ENCODE data around the gene PRPSAP2. TPM values are rescaled to one million over a fixed set of nuclear protein-coding genes. Genes with fewer than 3 reads are reported as not detected.
"Not testable (repeated sequence)": the region's sequence is repeated elsewhere in the genome, so short reads cannot be mapped to it uniquely, and the experiment has no call there.

PRPSAP2 gene
- polyA plus RNA-seq, 2 donors, result 14.7 to 20.3 TPM

DNA sequence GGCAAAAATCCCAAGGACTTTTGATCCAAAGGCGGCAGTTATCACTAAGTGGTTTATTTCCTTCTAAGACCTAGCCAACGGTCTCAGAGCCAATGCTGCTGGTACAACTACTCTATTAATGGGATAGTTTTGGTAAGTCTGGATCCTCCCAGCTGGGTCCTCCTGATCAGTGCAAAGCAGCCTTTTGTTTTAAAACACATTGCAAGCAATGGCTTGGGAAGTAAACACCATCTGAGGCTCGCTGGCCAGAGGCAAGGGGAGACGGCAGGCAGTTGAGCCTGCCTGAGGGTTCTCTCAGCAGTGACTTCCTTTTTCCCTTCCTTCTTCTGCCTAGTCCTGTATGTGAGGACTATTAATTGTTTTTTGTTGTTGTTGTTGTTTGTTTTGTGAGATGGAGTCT, 92.4 kb downstream of the PRPSAP2 start:
- Histone ChIP-seq H3K4me3 (ENCODE audit: low read depth in 1 of 2, low read length in 2 of 2) (no peak overlapping the region), H3K36me3 (ENCODE audit: control insufficient read depth in 2 of 2, insufficient read depth in 2 of 2, low read length in 1 of 2) (no peaks in the 10 kb centered on the region), H3K4me1 (ENCODE audit: control insufficient read depth in 2 of 2, insufficient read depth in 2 of 2, low read length in 1 of 2) (peaks cover 0 to 4% of the 10 kb centered on the region in 2 donors), H3K9me3 (ENCODE audit: control insufficient read depth in 2 of 2, insufficient read depth in 1 of 2, low read depth in 1 of 2, low read length in 1 of 2) (peaks cover 0 to 2% of the 10 kb centered on the region in 2 donors), H3K27ac (ENCODE audit: low read depth in 2 of 2, low read length in 1 of 2) (no peak overlapping the region), H3K27me3 (ENCODE audit: control insufficient read depth in 1 of 2, insufficient read depth in 2 of 2, low read length in 2 of 2) (no peaks in the 10 kb centered on the region)
- 59 to 60% methylated on average over 4 of the region's 4 CpGs for WGBS, 2 donors

DNA sequence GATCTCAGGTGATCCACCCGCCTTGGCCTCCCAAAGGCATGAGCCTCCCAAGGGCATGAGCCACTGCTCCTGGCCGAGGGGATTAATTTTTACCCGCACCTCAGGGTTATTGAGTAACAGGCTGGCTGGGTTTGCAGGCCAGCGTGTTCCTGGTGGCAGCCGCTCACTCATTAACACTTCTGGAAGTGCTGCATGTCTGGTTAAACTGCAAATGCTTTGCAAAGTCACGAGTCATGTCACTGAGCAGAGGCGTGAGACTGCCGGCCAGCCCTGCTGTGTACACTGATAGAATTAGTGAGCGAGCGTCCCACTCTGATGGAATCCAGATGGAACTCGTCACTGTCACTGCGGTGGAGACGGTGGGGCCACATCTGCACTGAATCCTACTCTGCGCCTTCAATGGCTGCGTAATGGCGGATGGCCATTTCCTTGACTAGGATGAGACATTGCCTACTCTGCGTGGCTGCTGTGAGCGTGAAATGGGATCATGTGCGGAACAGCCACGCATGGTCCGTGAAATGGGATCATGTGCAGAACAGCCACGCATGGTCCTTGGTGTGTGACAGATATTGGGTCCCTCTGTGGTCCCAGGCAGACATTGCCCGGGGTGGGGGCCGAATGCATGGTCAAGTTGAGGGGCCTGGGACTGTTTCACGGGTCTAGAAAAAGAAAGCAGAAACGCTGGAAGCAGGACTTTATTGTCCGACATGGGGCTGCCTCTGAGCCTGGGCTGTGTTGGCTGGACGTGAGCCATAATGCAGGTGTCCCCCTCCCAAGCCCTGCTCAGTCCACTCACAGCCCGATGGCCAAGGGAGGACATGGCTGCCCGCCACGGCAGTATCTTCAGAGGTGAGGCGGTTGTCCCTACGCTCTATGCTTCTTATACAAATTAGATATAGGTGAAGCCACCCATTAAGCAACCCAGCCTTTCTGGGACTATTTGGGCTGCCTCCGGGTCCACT, 93.3 kb downstream of the PRPSAP2 start:
- WGBS, 2 donors, result 73 to 82% methylated on average over 34 of the region's 34 CpGs
- H3K9me3 ChIP-seq (ENCODE audit: control insufficient read depth in 2 of 2, insufficient read depth in 1 of 2, low read depth in 1 of 2, low read length in 1 of 2), result peaks cover 0 to 2% of the 10 kb centered on the region in 2 donors
- H3K27ac ChIP-seq (ENCODE audit: low read depth in 2 of 2, low read length in 1 of 2), result no peak overlapping the region
- no peak overlapping the region for H3K4me3 ChIP-seq (ENCODE audit: low read depth in 1 of 2, low read length in 2 of 2)
- H3K36me3 ChIP-seq (ENCODE audit: control insufficient read depth in 2 of 2, insufficient read depth in 2 of 2, low read length in 1 of 2), result no peaks in the 10 kb centered on the region
- H3K4me1 ChIP-seq (ENCODE audit: control insufficient read depth in 2 of 2, insufficient read depth in 2 of 2, low read length in 1 of 2), result peaks cover 0 to 4% of the 10 kb centered on the region in 2 donors
- no peaks in the 10 kb centered on the region for H3K27me3 ChIP-seq (ENCODE audit: control insufficient read depth in 1 of 2, insufficient read depth in 2 of 2, low read length in 2 of 2)

DNA sequence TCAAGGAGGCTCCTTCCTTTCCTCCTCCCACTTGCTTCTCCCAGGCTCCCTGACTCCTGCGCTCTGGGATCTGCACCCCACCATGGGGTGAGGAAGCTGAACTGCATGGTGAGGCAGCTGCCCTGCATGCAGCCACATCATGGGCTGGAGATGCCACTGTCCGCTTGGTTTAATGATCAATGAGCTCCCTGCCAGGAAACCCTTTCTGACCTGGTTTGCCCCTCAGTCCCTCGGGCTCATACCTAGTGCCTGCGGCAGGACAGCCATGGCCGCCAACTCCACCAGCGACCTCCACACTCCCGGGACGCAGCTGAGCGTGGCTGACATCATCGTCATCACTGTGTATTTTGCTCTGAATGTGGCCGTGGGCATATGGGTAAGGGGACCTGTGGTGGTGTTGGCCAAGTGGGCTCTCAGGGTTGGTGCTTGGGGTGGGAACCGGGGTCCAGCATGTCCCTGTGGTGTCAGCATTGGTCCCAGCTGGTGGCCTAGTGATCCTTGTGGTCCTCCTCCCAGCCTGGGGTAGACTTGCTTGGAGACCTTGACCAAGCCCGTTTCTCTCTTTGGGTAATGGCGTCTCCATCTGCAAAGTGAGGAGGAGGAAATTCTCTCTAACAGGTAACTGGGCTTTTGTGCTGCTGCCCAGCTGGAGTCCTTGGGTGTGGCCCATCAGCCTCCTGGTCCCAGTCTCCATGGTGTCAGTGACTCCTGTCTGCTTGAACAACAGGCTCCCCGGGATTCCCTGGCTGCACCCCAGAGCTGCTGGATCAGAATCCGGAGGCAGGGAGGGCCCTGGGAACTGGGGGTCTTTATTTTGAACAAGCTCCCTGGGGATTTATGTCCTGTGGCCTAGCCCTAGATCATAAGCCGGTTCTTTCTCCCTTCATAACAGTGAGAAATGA, 94.3 kb downstream of the PRPSAP2 start, which contains the start of gene SLC5A10:
Gene SLC5A10 (plus strand): TSS at position 225 of the 902 bp plus-strand sequence. CDS start 41 bp downstream, at position 266.
- Histone ChIP-seq H3K27me3 (ENCODE audit: control insufficient read depth in 1 of 2, insufficient read depth in 2 of 2, low read length in 2 of 2) (no peaks in the 10 kb centered on the region), H3K27ac (ENCODE audit: low read depth in 2 of 2, low read length in 1 of 2) (no peak within 1 kb of the TSS)
- 84 to 86% methylated on average over 17 of the region's 17 CpGs for WGBS, 2 donors

DNA sequence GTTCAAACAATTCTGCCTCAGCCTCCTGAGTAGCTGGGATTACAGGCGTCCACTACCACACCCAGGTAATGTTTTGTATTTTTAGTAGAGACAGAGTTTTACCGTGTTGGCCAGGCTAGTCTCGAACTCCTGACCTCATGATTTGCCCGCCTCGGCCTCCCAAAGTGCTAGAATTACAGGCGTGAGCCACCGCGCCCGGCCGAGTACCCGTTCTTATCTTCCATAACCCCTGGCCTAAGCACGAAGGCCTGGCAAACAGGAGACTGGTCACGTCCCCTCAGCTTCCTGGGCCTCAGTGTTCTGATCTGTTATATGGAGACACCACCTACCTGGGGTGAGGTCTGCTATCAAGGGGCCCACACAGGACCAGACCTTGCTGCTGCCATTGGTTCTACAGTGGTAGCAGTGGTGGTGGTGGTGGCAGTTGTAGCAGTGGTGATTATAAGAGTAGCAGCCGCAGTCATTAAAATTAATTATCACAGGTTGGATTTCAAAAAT, 95.3 kb downstream of the PRPSAP2 start:
- Histone ChIP-seq H3K4me1 (ENCODE audit: control insufficient read depth in 2 of 2, insufficient read depth in 2 of 2, low read length in 1 of 2) (peaks cover 0 to 4% of the 10 kb centered on the region in 2 donors), H3K36me3 (ENCODE audit: control insufficient read depth in 2 of 2, insufficient read depth in 2 of 2, low read length in 1 of 2) (no peaks in the 10 kb centered on the region), H3K27me3 (ENCODE audit: control insufficient read depth in 1 of 2, insufficient read depth in 2 of 2, low read length in 2 of 2) (no peaks in the 10 kb centered on the region), H3K9me3 (ENCODE audit: control insufficient read depth in 2 of 2, insufficient read depth in 1 of 2, low read depth in 1 of 2, low read length in 1 of 2) (peaks cover 0 to 2% of the 10 kb centered on the region in 2 donors), H3K4me3 (ENCODE audit: low read depth in 1 of 2, low read length in 2 of 2) (no peak overlapping the region), H3K27ac (ENCODE audit: low read depth in 2 of 2, low read length in 1 of 2) (no peak overlapping the region)
- WGBS, 2 donors, result 93 to 95% methylated on average over 14 of the region's 14 CpGs

More for the DNA sequence above, 94.3 kb downstream of the PRPSAP2 start, which contains the start of gene SLC5A10:
- Histone ChIP-seq H3K4me1 (ENCODE audit: control insufficient read depth in 2 of 2, insufficient read depth in 2 of 2, low read length in 1 of 2) (peaks cover 0 to 4% of the 10 kb centered on the region in 2 donors), H3K9me3 (ENCODE audit: control insufficient read depth in 2 of 2, insufficient read depth in 1 of 2, low read depth in 1 of 2, low read length in 1 of 2) (peaks cover 0 to 2% of the 10 kb centered on the region in 2 donors), H3K4me3 (ENCODE audit: low read depth in 1 of 2, low read length in 2 of 2) (no peak within 1 kb of the TSS), H3K36me3 (ENCODE audit: control insufficient read depth in 2 of 2, insufficient read depth in 2 of 2, low read length in 1 of 2) (no peaks in the 10 kb centered on the region)

GRCh38 chr17:18954321-18954720, 96.4 kb downstream of the PRPSAP2 start:
- whole genome bisulfite sequencing, 2 donors, result 94 to 96% methylated on average over 3 of the region's 3 CpGs
- no peaks in the 10 kb centered on the region for H3K27me3 ChIP-seq (ENCODE audit: control insufficient read depth in 1 of 2, insufficient read depth in 2 of 2, low read length in 2 of 2)
- peaks cover 0 to 2% of the 10 kb centered on the region in 2 donors for H3K9me3 ChIP-seq (ENCODE audit: control insufficient read depth in 2 of 2, insufficient read depth in 1 of 2, low read depth in 1 of 2, low read length in 1 of 2)

DNA sequence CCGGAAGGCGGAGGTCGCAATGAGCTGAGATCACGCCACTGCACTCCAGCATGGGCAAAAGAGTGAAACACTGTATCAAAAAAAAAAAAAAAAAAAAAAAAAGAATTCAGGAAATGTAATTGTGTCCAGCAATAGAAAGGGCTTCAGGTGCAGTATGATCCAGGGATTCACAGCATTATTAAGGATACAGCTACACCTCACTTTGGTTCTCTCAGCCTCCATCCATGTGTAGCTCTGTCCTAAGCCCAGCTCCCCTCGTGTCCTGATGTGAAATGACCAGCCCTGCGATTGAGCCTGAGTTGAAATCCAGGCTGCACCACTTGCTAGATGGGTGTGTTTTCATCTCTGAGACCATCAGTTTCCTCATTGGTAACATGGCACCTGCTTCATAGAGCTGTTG, 97.1 kb downstream of the PRPSAP2 start:
- Histone ChIP-seq H3K27ac (ENCODE audit: low read depth in 2 of 2, low read length in 1 of 2) (no peak overlapping the region), H3K9me3 (ENCODE audit: control insufficient read depth in 2 of 2, insufficient read depth in 1 of 2, low read depth in 1 of 2, low read length in 1 of 2) (peaks cover 0 to 2% of the 10 kb centered on the region in 2 donors), H3K4me3 (ENCODE audit: low read depth in 1 of 2, low read length in 2 of 2) (no peak overlapping the region), H3K4me1 (ENCODE audit: control insufficient read depth in 2 of 2, insufficient read depth in 2 of 2, low read length in 1 of 2) (peaks cover 0 to 2% of the 10 kb centered on the region in 2 donors), H3K36me3 (ENCODE audit: control insufficient read depth in 2 of 2, insufficient read depth in 2 of 2, low read length in 1 of 2) (no peaks in the 10 kb centered on the region), H3K27me3 (ENCODE audit: control insufficient read depth in 1 of 2, insufficient read depth in 2 of 2, low read length in 2 of 2) (no peaks in the 10 kb centered on the region)
- 96% methylated on average over 6 of the region's 6 CpGs for WGBS, 2 donors

More at GRCh38 chr17:18954321-18954720, 96.4 kb downstream of the PRPSAP2 start:
- Histone ChIP-seq H3K36me3 (ENCODE audit: control insufficient read depth in 2 of 2, insufficient read depth in 2 of 2, low read length in 1 of 2) (no peaks in the 10 kb centered on the region), H3K4me3 (ENCODE audit: low read depth in 1 of 2, low read length in 2 of 2) (no peak overlapping the region), H3K4me1 (ENCODE audit: control insufficient read depth in 2 of 2, insufficient read depth in 2 of 2, low read length in 1 of 2) (peaks cover 0 to 4% of the 10 kb centered on the region in 2 donors), H3K27ac (ENCODE audit: low read depth in 2 of 2, low read length in 1 of 2) (no peak overlapping the region)

DNA sequence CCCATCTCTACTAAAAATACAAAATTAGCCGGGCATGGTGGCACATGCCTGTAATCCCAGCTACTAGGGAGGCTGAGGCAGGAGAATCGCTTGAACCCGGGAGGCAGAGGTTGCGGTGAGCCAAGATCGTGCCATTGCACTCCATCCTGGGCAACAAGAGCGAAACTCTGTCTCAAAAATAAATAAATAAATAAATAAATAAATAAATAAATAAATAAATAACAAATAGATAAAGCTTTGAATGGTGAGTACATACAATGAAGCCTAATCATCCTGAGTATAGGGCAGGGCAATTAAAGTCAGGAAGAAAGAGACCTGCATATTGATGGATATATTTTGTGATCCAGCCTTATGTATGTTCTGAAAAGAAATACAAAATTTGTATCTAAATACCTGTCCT, 98.1 kb downstream of the PRPSAP2 start:
- H3K27me3 ChIP-seq (ENCODE audit: control insufficient read depth in 1 of 2, insufficient read depth in 2 of 2, low read length in 2 of 2), result not testable (repeated sequence)
- WGBS, 2 donors, result 88 to 95% methylated on average over 6 of the region's 6 CpGs

GRCh38 chr17:18956581-18956980, 98.7 kb downstream of the PRPSAP2 start:
- Histone ChIP-seq H3K4me1 (ENCODE audit: control insufficient read depth in 2 of 2, insufficient read depth in 2 of 2, low read length in 1 of 2) (peaks cover 0 to 1% of the 10 kb centered on the region in 2 donors), H3K9me3 (ENCODE audit: control insufficient read depth in 2 of 2, insufficient read depth in 1 of 2, low read depth in 1 of 2, low read length in 1 of 2) (peaks cover 0 to 2% of the 10 kb centered on the region in 2 donors), H3K36me3 (ENCODE audit: control insufficient read depth in 2 of 2, insufficient read depth in 2 of 2, low read length in 1 of 2) (no peaks in the 10 kb centered on the region), H3K4me3 (ENCODE audit: low read depth in 1 of 2, low read length in 2 of 2) (no peak overlapping the region), H3K27ac (ENCODE audit: low read depth in 2 of 2, low read length in 1 of 2) (no peak overlapping the region), H3K27me3 (ENCODE audit: control insufficient read depth in 1 of 2, insufficient read depth in 2 of 2, low read length in 2 of 2) (no peaks in the 10 kb centered on the region)
- 89 to 94% methylated on average over 3 of the region's 3 CpGs for WGBS, 2 donors

More for the DNA sequence above, 98.1 kb downstream of the PRPSAP2 start:
- H3K9me3 ChIP-seq (ENCODE audit: control insufficient read depth in 2 of 2, insufficient read depth in 1 of 2, low read depth in 1 of 2, low read length in 1 of 2); H3K4me1 ChIP-seq (ENCODE audit: control insufficient read depth in 2 of 2, insufficient read depth in 2 of 2, low read length in 1 of 2); H3K4me3 ChIP-seq (ENCODE audit: low read depth in 1 of 2, low read length in 2 of 2); H3K27ac ChIP-seq (ENCODE audit: low read depth in 2 of 2, low read length in 1 of 2); H3K36me3 ChIP-seq (ENCODE audit: control insufficient read depth in 2 of 2, insufficient read depth in 2 of 2, low read length in 1 of 2): not testable (repeated sequence)

DNA sequence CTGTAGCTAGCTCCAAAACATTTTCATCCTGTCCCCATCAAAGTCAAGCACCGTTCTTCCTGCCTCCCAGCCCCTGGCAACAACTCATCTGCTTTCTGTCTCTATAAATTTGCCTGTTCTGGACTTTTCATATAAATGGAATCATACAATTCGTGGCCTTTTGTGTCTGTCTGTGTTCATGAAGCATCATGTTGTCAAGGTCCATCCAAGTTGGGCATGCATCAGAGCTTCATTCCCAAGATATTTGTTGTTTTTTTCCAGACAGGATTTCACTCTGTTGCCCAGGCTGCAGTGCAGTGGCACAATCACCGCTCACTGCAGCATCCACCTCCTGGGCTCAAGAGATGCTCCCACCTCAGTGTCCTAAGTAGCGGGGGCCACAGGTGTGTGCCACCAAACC, 99.9 kb downstream of the PRPSAP2 start:
- peaks cover 0 to 1% of the 10 kb centered on the region in 2 donors for H3K4me1 ChIP-seq (ENCODE audit: control insufficient read depth in 2 of 2, insufficient read depth in 2 of 2, low read length in 1 of 2)
- 84 to 86% methylated on average over 4 of the region's 4 CpGs for WGBS, 2 donors
- H3K4me3 ChIP-seq (ENCODE audit: low read depth in 1 of 2, low read length in 2 of 2), result no peak overlapping the region
- H3K27me3 ChIP-seq (ENCODE audit: control insufficient read depth in 1 of 2, insufficient read depth in 2 of 2, low read length in 2 of 2), result no peaks in the 10 kb centered on the region
- no peak overlapping the region for H3K27ac ChIP-seq (ENCODE audit: low read depth in 2 of 2, low read length in 1 of 2)
- H3K36me3 ChIP-seq (ENCODE audit: control insufficient read depth in 2 of 2, insufficient read depth in 2 of 2, low read length in 1 of 2), result no peaks in the 10 kb centered on the region
- no peaks in the 10 kb centered on the region for H3K9me3 ChIP-seq (ENCODE audit: control insufficient read depth in 2 of 2, insufficient read depth in 1 of 2, low read depth in 1 of 2, low read length in 1 of 2)

Measured in esophagus (tissue), 2 donors.